ENCODE results near the gene CATSPERD.

GRCh38 chr19:5684694-5685430 lies 35.6 kb upstream of the CATSPERD start:
- TF ChIP-seq TP53 (CRISPR knock-in tag; IDR thresholded peaks at IDR 0.05) (no peak), CTCF (IDR thresholded peaks at IDR 0.05) (no peak), FOXJ3 (CRISPR knock-in tag; IDR thresholded peaks at IDR 0.05; ENCODE audit: borderline replicate concordance) (no peak), SMAD4 (CRISPR knock-in tag; IDR thresholded peaks at IDR 0.05) (no peak), USF2 (CRISPR knock-in tag; IDR thresholded peaks at IDR 0.05) (no peak), E2F1 (CRISPR knock-in tag; IDR thresholded peaks at IDR 0.05) (no peak), JUN (CRISPR knock-in tag; IDR thresholded peaks at IDR 0.05) (no peak), ZNF281 (CRISPR knock-in tag; IDR thresholded peaks at IDR 0.05) (no peak), SP1 (CRISPR knock-in tag; conservative IDR thresholded peaks at IDR 0.05) (no peak), ATF6 (CRISPR knock-in tag; IDR thresholded peaks at IDR 0.05) (no peak), ZNF121 (CRISPR knock-in tag; IDR thresholded peaks at IDR 0.05) (no peak), NR2C2 (CRISPR knock-in tag; IDR thresholded peaks at IDR 0.05) (no peak), STAT6 (CRISPR knock-in tag; conservative IDR thresholded peaks at IDR 0.05; ENCODE audit: low read depth) (no peak), MAX (CRISPR knock-in tag; IDR thresholded peaks at IDR 0.05) (no peak)
